Peyer's patch (tissue), 4 donors: Measurements from ENCODE around the gene C11orf54.

Experiments
- CTCF ChIP-seq, 6 experiments: fragments of 450-650 bp in 4 of 6; fragments of 200-600 bp in 2 of 6; sonication (generic) in 1 of 6; IDR thresholded peaks; one replicate each; pipeline ENCODE4 v1.5.1; 2017 to 2019; ENCODE audit warnings: antibody characterized with exemption in 6 of 6, mild to moderate bottlenecking in 3 of 6, moderate library complexity in 1 of 6
- POLR2A ChIP-seq, 2 donors: fragments of 450-650 bp; IDR thresholded peaks; one replicate each; pipeline ENCODE4 v1.5.1; 2017; ENCODE audit warnings: antibody characterized with exemption in 2 of 2, mild to moderate bottlenecking in 2 of 2, moderate library complexity in 2 of 2

- TF ChIP-seq POLR2A (IDR thresholded peaks at IDR 0.05) (no peak), CTCF (IDR thresholded peaks at IDR 0.05) (no peak)
These were observed 11.1 kb upstream of the C11orf54 start for GRCh38 chr11:93730108-93731107.
